Fibroblast of the conjunctiva (primary cell): Measurements from ENCODE around the gene SOX1.

Experiments
- DNase-seq: peaks from one replicate; pipeline ENCODE4 v3.0.0-alpha.2; 2010; ENCODE audit warnings: low read depth

SOX1 gene

DNA sequence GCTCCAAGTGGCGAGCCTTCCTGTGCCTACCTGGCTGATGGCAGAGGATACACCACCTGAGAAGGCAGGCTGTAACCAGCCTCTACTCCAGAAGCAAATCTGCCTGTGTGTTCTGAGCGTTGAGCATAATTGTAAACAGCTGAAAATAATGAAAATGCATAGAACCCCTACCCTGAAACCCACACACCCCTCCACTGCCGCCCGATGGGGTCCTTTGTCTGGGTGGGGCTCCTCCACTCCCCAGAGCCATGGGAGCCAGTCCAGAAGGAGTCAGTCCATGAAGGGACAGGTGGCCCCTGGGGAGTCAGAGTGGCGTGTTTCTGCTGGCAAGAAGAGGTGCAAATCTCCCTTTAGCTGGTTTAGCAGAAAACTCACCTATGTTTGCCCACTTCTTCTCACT, 8.0 kb upstream of the SOX1 start:
- DNase-seq, result no peak

DNA sequence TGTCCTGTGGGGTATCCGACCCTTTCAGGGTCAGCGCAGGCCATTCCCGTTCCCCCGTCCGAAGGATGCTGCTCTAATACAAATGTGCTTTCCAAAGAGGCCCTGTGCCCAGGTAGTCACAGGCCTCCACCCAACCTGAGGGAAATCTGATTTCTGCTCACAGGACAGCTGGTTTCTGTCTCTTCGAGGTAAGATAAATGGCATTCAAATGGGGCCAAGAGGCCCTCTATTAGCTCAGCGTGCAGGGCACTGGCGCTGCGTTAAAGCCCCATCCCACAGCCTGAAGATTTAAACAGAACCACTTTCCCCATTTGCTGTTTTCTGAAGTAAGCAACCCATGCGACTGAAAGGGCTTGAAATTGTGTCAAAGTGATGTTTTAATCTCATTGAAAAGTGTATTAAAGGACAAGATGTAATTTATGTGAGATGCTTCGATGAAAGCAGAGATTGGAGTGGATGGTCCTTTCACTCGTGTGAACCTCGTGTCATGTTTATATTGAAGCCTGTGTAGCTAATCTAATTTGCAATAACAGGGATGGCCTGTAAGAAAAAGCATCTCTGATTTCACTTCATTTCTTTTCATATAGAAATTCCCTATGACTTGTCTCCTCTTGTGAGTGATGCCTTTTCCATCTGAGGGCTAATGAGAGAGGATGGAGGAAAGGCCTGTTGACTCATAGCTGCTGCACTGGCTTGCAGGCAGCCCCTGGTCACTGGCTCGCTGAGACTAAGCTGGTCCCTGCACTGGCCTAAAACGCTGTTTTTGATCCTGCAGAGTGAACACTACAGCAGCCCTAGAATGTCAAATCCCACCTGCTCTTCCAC, 7.3 kb upstream of the SOX1 start:
- DNase-seq, result no peak

- DNase-seq, result no peak
Measured at GRCh38 chr13:112060282-112060830, 6.6 kb upstream of the SOX1 start.

DNA sequence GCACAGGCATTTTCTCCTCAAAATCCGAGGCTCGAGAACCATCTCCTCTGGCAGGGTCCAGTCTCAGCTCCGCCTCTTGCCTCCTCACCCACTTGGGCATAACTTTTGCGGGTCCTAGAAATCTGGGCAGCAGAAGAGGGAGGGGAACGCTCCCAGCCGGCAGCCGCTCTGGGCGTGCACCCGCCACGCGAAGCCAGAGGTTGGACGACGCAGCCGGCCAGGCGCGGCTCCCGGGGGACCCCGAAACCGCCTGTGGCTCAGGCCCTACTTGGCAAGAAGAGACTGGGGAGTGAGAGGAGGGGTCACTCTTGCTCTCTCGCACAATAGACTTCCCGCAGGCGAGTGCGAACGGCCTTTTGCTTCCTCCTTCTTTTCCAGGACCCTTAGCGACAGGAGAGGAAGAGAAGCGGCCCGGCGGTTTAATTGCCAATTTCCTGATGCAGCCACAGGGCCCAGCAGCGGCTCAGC, 6.0 kb upstream of the SOX1 start:
- no peak for DNase-seq

- DNase-seq, result no peak
Measured at GRCh38 chr13:112061367-112062061, 5.4 kb upstream of the SOX1 start.

DNA sequence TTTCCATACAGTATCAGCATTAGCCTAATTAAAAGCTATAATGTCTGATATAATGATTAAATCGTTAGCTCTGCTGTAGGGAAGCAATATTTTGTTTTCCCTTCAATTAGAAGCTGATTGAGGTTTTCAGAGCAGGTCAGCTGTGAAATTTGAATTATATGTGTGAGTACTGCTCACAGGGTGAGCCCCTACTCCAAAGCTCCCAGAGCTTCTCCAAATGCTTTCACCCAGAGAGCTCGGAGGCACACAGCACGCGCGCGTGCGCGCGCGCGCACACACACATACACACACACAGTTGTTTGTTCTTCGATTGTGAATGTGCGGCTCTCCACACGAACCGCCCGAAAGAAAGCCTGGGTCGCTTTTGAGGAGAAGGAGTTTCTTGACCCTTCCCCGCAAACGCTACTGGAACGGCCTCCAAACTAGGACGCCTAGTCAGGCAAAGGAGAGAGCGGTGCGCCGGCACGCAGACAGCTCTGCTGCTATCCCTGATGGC, 4.8 kb upstream of the SOX1 start:
- no peak for DNase-seq

GRCh38 chr13:112062571-112063570, 4.1 kb upstream of the SOX1 start:
- no peak for DNase-seq

- DNase-seq, result no peak
Measured at GRCh38 chr13:112063807-112064206, 3.1 kb upstream of the SOX1 start.

DNA sequence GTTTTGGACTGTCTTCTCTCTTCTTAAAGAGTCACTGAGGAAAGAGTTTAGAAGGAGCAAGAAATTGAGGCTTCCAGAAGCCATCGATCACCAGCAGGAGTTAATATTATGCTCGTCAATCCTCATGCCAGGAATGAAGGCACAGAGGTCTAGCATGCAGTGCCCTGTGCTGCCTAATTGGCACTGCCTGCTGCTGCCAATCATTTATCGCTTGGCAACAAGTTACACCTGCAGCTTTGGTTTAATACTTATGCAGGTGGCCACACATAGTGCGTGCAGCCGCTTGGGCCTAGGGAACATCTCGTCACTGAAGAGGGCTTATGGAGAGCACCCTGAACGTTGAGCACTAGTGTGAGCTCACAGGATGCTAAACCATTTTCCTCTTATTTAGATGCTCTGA, 2.7 kb upstream of the SOX1 start:
- DNase-seq, result no peak

DNA sequence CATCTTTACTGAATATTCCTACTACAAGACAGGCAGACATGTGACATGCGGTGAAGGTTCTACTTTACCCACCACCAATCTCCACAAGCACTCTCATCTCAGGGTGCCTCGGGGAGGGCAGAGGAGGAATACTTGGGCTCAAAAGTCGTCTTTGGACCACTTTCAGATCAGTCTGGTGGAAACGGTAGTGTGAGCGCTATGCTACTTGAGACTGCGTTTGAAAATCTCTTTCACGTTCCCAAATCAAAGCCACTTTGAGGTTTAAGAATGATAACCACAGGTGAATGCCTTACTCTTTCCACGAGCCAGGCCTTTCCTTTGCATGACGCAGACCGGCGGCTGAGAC, 1.5 kb upstream of the SOX1 start:
- DNase-seq, result no peak

GRCh38 chr13:112065867-112066623, 904 bp upstream of the SOX1 start:
- no peak for DNase-seq

DNA sequence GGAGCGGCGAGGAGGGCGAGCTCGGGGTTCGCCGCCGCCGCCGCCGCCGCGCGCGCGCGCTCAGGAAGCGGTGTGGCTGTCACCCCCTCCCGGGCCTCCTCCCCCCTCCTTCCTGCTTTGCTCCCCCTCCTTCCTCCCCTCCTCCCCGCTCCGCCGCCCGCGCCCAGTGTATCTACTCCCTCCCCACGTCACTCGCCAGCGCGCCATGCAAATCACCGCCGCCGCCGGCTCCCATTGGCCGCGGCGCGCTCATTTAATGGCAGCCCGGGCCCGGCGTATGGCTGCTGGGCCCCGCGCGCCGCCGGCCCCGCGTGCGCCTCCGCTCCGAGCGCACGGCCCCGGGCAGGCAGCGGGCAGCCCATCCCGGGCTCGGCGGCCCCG, 335 bp upstream of the SOX1 start:
- no peak for DNase-seq

GRCh38 chr13:112067871-112068539, 1.1 kb downstream of the SOX1 start:
- DNase-seq, result no peak

DNA sequence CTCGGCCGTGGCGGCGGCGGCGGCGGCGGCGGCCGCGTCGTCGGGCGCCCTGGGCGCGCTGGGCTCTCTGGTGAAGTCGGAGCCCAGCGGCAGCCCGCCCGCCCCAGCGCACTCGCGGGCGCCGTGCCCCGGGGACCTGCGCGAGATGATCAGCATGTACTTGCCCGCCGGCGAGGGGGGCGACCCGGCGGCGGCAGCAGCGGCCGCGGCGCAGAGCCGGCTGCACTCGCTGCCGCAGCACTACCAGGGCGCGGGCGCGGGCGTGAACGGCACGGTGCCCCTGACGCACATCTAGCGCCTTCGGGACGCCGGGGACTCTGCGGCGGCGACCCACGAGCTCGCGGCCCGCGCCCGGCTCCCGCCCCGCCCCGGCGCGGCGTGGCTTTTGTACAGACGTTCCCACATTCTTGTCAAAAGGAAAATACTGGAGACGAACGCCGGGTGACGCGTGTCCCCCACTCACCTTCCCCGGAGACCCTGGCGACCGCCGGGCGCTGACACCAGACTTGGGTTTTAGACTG, 1.7 kb downstream of the SOX1 start:
- DNase-seq, result no peak

DNA sequence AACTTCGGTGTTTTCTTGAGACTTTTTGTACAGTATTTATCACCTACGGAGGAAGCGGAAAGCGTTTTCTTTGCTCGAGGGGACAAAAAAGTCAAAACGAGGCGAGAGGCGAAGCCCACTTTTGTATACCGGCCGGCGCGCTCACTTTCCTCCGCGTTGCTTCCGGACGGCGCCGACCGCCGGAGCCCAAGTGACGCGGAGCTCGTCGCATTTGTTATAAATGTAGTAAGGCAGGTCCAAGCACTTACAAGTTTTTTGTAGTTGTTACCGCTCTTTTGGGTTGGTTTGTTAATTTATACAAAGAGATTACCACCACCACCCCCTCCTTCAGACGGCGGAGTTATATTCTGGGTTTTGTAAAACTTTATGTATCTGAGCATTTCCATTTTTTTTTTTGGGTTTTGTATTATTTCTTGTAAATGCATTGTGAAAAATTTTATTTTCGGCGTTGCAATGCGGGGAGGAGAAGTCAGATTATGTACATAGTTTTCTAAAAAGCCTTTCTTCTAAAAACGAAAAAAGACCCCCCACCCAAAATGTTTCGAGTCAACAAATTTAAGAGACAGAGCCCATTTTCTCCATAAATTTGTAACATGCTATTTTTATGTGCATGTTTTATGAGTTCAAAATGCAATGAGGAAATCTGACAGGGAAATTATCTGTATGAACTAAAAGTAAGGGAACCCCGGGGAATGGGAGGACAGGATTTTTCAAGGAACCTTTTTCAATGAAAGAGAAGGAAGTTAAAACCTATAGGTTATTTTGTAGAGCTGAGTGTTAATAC, 2.3 kb downstream of the SOX1 start:
- no peak for DNase-seq

DNA sequence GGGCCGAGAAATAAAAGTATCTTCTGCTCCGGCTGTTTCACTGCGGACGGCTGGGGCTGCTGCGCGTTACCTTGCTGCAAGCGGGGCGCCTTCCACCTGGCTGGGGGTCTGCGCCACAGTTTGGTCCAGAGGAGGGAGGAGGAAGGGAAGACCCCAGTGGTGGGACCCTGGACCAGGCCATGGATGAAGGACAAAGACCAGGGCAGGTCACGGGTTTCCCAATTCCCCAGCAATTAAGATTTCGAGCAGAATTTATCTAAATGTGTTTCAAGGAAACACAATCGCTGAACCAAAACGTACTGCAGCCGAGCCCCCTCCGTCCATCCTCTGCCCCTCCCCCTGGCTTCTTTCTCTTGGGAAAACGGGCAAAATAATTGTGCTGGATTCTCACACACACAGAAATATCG, 2.9 kb downstream of the SOX1 start:
- no peak for DNase-seq

DNA sequence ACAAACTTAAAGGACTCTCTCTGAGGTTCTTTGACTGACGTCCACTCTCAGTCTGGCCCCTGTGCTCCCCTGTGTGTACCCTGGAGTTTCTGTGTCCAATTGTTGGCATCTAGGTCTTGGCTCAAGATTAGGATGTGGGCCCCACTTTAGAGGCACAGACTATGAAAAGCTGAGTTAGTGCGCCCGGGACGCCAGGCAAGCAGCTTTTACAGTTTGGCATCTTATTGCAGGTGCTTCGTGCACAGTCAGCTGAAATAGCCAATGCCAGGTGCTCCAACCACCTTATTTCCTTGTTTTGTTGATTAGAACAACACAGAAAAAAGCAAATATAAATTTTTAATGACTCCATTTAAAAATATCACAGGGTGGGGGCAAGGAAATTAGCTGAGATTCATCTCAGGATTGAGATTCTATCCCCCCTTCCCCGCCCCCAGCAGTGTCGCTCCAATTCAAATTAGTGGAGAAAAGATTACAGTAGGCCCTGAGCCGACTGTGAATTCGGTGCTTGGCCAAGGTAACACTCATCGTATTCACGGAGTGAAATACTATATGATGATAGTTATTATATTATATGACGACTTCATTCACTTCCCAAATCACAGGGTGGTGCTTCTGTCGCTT, 4.3 kb downstream of the SOX1 start:
- DNase-seq, result no peak

GRCh38 chr13:112071723-112072533, 5.0 kb downstream of the SOX1 start:
- no peak for DNase-seq
